WERI-Rb-1 (cell line): ENCODE measurements around the gene APH1A.
"Not testable (repeated sequence)": the region's sequence is repeated elsewhere in the genome, so short reads cannot be mapped to it uniquely, and the experiment has no call there.

Experiments
- DNase-seq: peaks from one replicate; pipeline ENCODE4 v3.0.0-alpha.2; 2020
- H3K27ac ChIP-seq: fragments of 250-450 bp; sonication (Bioruptor Pico); 2 replicates; pipeline ENCODE4 v1.5.1; 2020; ENCODE audit warnings: mild to moderate bottlenecking, moderate library complexity
- H3K27me3 ChIP-seq: fragments of 250-450 bp; sonication (Bioruptor Pico); 2 replicates; pipeline ENCODE4 v1.5.1; 2021; ENCODE audit warnings: mild to moderate bottlenecking, low read depth, moderate library complexity; ENCODE audit not compliant: insufficient read depth, severe bottlenecking
- H3K36me3 ChIP-seq: fragments of 250-450 bp; sonication (Bioruptor Pico); 2 replicates; pipeline ENCODE4 v1.5.1; 2020; ENCODE audit warnings: mild to moderate bottlenecking, moderate library complexity
- H3K4me3 ChIP-seq: 2 replicates; pipeline ENCODE4 v1.5.1; 2011; ENCODE audit warnings: low read depth, mild to moderate bottlenecking, control low read depth, low read length
- H3K9me3 ChIP-seq: fragments of 250-450 bp; sonication (Bioruptor Pico); 2 replicates; pipeline ENCODE4 v1.5.1; 2021; ENCODE audit warnings: mild to moderate bottlenecking, moderate library complexity; ENCODE audit not compliant: severe bottlenecking
- CTCF ChIP-seq: IDR thresholded peaks from 2 replicates; pipeline ENCODE4 v1.5.1; 2011; ENCODE audit warnings: low read depth, mild to moderate bottlenecking, control low read depth, inconsistent platforms, low read length

APH1A gene

GRCh38 chr1:150224983-150225382 is 43.8 kb downstream of the APH1A start:
- DNase-seq = no peak
- no peak for TF ChIP-seq CTCF
- no peaks in the 10 kb centered on the region for H3K27me3 ChIP-seq
- H3K4me3 ChIP-seq = no peak overlapping the region
- H3K9me3 ChIP-seq = no peaks in the 10 kb centered on the region
- no peak overlapping the region for H3K27ac ChIP-seq
- peaks cover 90% of the 10 kb centered on the region for H3K36me3 ChIP-seq

GRCh38 chr1:150221552-150221951 is 47.3 kb downstream of the APH1A start:
- no peak overlapping the region for H3K4me3 ChIP-seq
- no peak overlapping the region for H3K27ac ChIP-seq
- H3K27me3 ChIP-seq = no peaks in the 10 kb centered on the region
- H3K9me3 ChIP-seq = no peaks in the 10 kb centered on the region
- DNase-seq = peak; percentile 6
- no peak for TF ChIP-seq CTCF
- peaks cover 61% of the 10 kb centered on the region for H3K36me3 ChIP-seq

GRCh38 chr1:150215855-150216254 is 53.0 kb downstream of the APH1A start:
- not testable (repeated sequence) for H3K4me3 ChIP-seq, H3K27me3 ChIP-seq, H3K9me3 ChIP-seq, H3K27ac ChIP-seq, DNase-seq
- peaks cover 13% of the 10 kb centered on the region for H3K36me3 ChIP-seq
